KOPT-K1 (cell line): ENCODE results near the gene TBC1D16.

Experiments used
- H3K27ac ChIP-seq: fragments of 200-600 bp; sonication (generic); 2 replicates; pipeline ENCODE4 v1.5.1; 2016; ENCODE audit warnings: antibody characterized with exemption, mild to moderate bottlenecking, low read depth, low read length; ENCODE audit not compliant: poor library complexity, severe bottlenecking
- H3K36me3 ChIP-seq: fragments of 200-600 bp; sonication (generic); 2 replicates; pipeline ENCODE4 v1.5.1; 2017; ENCODE audit warnings: antibody characterized with exemption, mild to moderate bottlenecking, low read length, moderate library complexity; ENCODE audit not compliant: insufficient read depth
- H3K9me3 ChIP-seq: fragments of 200-600 bp; sonication (generic); 2 replicates; pipeline ENCODE4 v1.5.1; 2017; ENCODE audit warnings: antibody characterized with exemption, low read length, mild to moderate bottlenecking; ENCODE audit not compliant: insufficient read depth, poor library complexity, severe bottlenecking

TBC1D16 gene

DNA sequence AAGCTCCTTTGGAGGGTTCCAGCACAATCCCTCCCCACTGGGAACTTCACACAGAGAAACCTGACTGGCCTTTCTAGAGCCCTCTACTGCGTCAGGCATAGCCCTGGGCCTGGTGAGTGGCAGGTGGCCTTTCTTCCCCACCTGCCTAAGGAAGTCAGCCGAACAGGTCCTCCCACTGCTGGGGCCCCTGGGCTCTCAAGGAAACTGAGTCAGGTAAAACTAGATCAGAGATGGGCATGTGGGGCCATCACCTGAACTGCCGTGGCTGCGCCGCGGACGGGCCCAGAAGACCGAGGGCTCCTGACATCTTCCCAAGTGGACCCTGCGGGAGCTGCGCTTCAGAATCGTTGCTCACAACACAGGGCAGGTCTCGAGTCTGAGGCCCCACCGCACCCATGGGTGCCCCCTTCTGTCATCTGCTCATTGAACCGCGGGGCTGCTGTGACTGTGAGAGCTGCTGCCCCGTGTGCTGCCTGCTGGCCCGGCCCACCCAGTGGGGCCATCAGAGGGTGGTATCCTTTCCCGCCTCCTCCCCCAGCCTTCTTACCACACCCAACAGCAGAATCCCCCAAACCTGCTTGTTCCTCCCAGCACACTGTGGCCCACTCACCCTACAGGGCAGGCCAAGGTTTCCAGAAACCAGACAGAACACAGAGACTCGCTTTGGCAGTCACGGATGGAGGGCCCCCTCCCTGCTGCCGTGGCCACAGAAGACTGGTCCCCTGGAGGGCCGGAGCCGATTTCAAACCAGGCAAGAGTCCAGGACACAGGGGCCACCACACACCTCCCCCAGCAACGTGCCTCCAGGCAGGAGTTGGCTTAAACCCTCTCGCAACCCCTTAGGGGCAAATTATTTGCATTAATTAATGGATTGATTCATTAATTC is 81.1 kb downstream of the TBC1D16 start:
- Histone ChIP-seq H3K36me3 (no peaks in the 10 kb centered on the region), H3K9me3 (no peaks in the 10 kb centered on the region), H3K27ac (no peak overlapping the region)

DNA sequence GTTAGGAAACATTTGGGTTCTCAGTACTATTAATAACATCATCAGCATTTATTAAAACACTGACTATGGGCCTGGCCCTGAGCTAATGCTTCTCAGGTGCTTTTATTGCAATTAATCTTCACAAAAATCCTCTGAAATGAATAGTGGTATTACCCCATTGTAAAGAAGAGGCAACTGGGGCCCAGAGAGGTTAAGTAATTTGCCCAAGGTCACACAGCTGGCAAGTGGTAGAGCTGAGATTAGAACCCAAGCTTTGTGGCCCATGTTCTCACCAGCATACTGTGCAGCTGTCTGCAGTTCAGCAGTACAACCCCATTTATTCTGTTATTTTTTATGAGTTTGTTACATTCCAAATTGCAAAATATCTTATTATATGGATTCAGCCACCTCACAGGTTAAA is 82.3 kb downstream of the TBC1D16 start:
- Histone ChIP-seq H3K27ac (no peak overlapping the region), H3K36me3 (no peaks in the 10 kb centered on the region), H3K9me3 (no peaks in the 10 kb centered on the region)

- no peaks in the 10 kb centered on the region for H3K9me3 ChIP-seq
- H3K36me3 ChIP-seq: no peaks in the 10 kb centered on the region
- no peak overlapping the region for H3K27ac ChIP-seq
Measured at GRCh38 chr17:79952901-79953300, 82.8 kb downstream of the TBC1D16 start.

DNA sequence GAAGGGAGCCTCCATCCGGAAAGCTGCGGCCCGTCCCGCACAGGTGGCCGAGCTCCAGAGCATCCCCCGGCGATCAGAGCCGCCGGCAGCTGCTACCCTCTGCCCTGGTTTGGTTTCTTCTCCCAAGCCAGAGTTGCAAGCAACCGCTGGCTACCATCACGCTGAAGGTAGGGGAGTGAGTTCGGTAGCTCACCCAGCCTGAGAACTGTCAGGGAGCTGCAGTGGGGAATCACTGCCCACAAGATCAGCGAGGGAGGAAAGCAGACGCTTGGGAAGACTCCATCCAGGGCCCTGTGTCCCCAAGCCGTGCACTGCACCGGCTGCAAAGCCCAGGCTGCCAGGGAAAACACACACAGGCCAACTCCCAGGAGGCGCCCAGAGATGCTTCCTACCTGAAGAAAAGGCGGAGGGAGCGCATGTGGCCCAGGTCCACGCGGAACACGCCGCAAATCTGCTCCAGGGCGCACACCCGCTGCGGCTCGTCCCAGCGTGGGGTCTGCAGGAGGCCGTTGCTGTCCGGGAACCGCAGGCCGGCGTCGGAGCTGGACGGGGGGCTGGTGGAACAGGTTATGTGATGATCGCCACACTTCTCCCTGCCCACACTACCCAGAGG is 83.3 kb downstream of the TBC1D16 start:
- H3K36me3 ChIP-seq: no peaks in the 10 kb centered on the region
- H3K9me3 ChIP-seq: no peaks in the 10 kb centered on the region
- no peak overlapping the region for H3K27ac ChIP-seq

DNA sequence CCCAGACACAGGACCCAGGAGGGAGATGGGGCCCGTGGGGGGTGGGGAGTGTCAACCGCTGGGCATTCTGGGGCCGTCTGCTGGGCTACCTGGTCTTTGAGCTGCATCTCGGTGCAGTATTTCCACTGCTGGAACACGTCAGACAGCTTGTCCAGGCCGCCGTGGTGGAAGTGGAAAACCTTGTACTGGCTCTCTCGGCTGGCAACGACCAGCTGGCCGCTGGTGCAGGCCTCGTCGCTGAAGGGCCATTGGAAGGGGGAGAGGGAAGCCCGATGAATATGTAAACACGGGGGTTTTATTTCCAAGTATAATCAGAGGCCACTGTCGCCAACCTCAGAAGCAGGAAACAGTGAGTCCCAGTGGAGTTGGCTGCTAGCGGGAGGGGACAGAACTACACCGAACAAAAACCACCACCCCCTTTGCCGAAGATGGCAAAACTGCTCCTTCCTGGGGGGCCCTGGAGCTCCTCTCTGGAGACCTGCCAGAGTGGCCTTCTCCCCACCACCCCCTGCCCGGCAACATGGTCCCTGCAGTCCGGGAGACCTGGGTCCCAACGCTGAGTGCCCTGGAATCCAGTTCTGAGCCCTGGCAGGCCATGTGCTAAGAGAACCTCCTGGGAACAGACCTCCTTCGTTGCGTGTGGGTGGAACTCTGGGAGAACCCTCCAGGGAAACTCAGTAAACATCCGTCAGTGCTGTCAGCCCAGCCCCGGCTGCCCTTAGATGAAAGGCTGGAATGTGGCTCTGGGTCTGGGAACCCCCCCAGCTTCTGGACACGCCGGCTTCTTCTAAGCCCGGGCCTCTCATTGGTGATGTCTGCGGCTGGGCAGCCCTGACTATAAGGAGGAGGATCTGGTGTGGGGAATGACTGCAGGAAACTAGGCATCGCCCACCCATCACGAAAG is 84.1 kb downstream of the TBC1D16 start:
- Histone ChIP-seq H3K9me3 (no peaks in the 10 kb centered on the region), H3K27ac (no peak overlapping the region), H3K36me3 (no peaks in the 10 kb centered on the region)

DNA sequence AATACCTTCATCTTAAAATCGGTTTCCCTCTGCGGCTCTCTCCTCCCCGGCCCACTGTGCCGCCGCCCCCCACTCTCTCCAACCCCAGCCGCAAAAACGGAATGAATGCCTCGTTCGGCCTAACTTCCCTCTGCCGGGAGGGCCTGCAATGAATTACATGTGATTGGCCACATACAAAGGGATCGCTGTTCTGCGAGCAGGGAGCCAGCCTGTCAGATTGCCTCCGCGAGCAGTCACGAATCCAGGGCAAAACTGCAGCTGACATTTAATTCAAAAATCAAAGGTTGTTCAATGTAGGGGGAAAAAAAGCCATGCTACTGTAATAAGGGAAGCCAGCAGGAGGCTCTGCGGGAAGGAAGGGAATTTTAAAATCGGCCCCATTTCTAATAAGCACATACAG is 84.9 kb downstream of the TBC1D16 start:
- Histone ChIP-seq H3K9me3 (no peaks in the 10 kb centered on the region), H3K36me3 (no peaks in the 10 kb centered on the region), H3K27ac (no peak overlapping the region)

DNA sequence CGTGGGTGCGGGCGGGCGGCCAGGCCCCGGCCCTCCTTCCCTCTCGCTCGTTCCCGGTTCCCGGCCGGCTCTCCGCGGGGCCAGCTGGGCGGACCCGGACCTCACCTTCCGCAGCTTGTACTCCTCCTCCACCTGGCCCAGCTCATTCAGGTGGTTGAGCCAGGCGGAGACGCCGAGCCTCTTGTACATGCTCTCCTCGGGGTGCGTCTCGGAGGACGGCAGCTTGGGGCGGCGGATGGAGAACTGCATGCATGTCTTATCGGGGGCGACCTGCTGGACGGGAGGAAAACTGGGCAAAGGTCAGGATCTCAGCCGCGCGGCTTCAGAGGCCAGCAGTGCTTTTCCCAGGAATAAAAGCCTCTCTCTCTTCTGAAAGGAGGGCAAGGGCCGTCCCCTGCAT is 85.4 kb downstream of the TBC1D16 start:
- no peak overlapping the region for H3K27ac ChIP-seq
- H3K36me3 ChIP-seq: no peaks in the 10 kb centered on the region

DNA sequence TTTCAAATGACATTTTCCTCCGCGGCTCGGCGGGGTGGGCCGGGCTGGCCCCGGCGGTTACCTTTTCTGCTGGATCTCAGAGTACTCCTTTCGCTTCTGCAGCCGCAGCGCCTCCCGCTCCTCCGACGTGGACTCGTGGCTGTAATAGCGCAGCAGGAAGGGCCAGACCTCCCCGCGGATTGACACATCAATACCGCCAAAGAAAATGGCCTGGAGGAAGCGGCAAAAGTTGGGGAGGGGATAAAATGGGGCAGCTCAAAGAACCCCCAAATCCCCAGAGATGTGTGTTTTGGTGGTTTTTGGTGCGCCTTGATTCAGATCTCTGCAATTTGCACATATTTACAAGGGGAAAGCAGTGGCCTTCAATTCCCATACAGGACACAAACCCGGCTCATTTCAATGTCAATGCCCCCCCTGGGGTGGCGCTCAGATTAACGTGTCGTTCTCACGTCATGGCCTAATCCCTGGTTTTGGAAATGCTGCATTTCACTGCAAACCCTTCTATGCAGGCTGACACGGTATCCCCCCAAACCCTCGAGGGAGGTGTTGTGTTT is 85.9 kb downstream of the TBC1D16 start:
- Histone ChIP-seq H3K36me3 (no peaks in the 10 kb centered on the region), H3K27ac (no peak overlapping the region), H3K9me3 (no peaks in the 10 kb centered on the region)

More for the DNA sequence above, 85.4 kb downstream of the TBC1D16 start:
- no peaks in the 10 kb centered on the region for H3K9me3 ChIP-seq

GRCh38 chr17:79948945-79949655 is 86.6 kb downstream of the TBC1D16 start:
- Histone ChIP-seq H3K36me3 (no peaks in the 10 kb centered on the region), H3K9me3 (no peaks in the 10 kb centered on the region), H3K27ac (no peak overlapping the region)

- no peaks in the 10 kb centered on the region for H3K9me3 ChIP-seq
- H3K27ac ChIP-seq: no peak overlapping the region
- no peaks in the 10 kb centered on the region for H3K36me3 ChIP-seq
Measured at GRCh38 chr17:79948406-79948944, 87.2 kb downstream of the TBC1D16 start.

DNA sequence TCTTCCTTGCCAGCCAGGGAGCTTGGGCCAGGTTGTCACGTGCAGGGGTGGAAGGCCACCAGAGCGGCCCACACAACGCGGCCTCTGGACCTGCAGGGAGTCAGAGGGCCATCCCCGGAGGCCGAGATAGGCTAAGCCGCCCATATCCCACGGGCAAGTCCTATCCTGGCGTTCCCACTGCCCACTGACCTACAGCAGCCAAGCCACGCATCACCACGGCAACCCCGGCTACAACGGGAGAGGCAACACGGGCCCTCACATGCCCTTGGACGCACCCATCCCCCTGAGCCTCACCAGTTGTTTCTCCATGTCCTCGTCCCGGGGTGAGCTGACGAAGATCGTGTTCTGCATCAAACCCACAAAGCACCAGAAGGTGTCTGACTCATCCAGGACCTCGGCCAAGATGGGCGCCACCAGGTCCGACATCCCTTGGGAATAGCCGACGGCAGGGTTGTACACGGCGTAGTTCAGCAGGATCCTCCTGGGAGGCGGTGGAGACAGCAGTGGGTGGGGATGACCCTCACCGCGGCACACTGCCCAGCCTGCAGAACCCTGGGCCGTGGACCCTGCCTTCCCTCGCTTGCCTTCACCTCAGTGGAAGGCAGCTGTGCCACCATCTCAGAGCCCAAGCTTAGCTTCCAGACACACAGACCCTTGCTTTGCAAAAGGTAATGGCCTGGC is 88.2 kb downstream of the TBC1D16 start:
- Histone ChIP-seq H3K9me3 (no peaks in the 10 kb centered on the region), H3K27ac (no peak overlapping the region), H3K36me3 (no peaks in the 10 kb centered on the region)

DNA sequence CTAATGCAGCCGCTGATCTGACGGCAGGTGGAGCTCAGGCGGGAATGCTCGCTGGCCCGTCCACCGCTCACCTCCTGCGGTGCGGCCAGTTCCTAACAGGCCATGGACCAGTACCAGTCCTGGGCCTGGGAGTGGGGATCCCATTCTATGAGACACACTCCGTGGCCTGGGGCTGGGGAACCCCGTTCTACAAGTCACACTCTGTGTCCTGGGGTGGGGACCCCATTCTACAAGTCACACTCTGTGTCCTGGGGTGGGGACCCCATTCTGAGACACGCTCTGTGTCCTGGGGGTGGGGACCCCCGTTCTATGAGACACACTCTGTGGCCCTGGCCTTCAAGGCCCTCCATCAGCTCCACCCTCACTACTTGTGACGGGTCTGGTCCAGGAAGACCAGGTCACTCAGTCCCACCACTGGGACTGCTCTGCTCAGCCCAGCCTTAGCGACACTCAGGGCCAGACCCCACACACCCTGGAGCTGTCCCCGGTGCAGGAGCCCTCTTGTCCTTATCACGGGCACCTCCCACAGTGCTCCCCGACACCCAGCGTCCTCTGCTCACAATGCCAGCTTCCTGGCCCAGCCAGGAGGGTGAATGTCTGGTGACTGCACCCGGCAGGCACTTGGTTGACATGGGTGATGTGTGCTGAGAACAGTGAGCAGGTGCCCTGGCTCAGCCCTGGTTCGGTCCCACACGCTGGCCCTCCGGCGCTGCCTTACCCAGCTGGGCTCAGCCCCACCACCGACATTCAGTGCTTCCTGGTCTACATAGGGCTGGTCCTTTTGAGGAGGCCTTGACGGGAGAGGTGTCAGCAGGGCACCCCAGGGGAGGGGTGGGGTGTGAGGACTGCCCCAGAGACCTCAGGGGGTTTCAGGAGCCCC is 89.1 kb downstream of the TBC1D16 start:
- Histone ChIP-seq H3K27ac (no peak overlapping the region), H3K9me3 (no peaks in the 10 kb centered on the region), H3K36me3 (no peaks in the 10 kb centered on the region)

- no peak overlapping the region for H3K27ac ChIP-seq
- no peaks in the 10 kb centered on the region for H3K9me3 ChIP-seq
- no peaks in the 10 kb centered on the region for H3K36me3 ChIP-seq
Measured at GRCh38 chr17:79945591-79946255, 89.9 kb downstream of the TBC1D16 start.
